HepG2 (cell line): ENCODE data around the gene PROX1.

ENCODE experiments used
- ATF1 ChIP-seq: IDR thresholded peaks from 2 replicates; pipeline ENCODE4 v1.6.1; 2016; ENCODE audit warnings: mild to moderate bottlenecking, control low read depth
- PRDM10 ChIP-seq: sonication (generic); formaldehyde crosslinking; IDR thresholded peaks from 2 replicates; pipeline ENCODE4 v1.4.0; 2020; ENCODE audit warnings: low read depth, missing genetic modification reagents
- RFX5 ChIP-seq: IDR thresholded peaks from 2 replicates; pipeline ENCODE4 v1.6.1; 2011; ENCODE audit warnings: low read depth, low read length, improper control_type of control experiment
- SMAD9 ChIP-seq: sonication (generic); formaldehyde crosslinking; IDR thresholded peaks from 2 replicates; pipeline ENCODE4 v1.5.1; 2020; ENCODE audit warnings: mild to moderate bottlenecking, missing genetic modification reagents
- TCF7 ChIP-seq: sonication (generic); IDR thresholded peaks from 2 replicates; pipeline ENCODE4 v1.6.1; 2016; ENCODE audit warnings: antibody characterized with exemption, low read depth
- ZSCAN9 ChIP-seq: IDR thresholded peaks from 2 replicates; pipeline ENCODE4 v1.6.1; 2016; ENCODE audit warnings: borderline replicate concordance

GRCh38 chr1:214019499-214019898 lies 31.7 kb downstream of the PROX1 start:
- TF ChIP-seq PRDM10 (CRISPR knock-in tag): no peak
- TF ChIP-seq RFX5: no peak
- TF ChIP-seq SMAD9 (CRISPR knock-in tag): no peak
- no peak for TF ChIP-seq TCF7
- no peak for TF ChIP-seq ATF1
- no peak for TF ChIP-seq ZSCAN9 (CRISPR knock-in tag)
